Neutrophil (primary cell): ENCODE measurements around the gene METTL23.
"Not testable (repeated sequence)": the region's sequence is repeated elsewhere in the genome, so short reads cannot be mapped to it uniquely, and the experiment has no call there.

Experiments
- H3K27ac ChIP-seq: fragments of 200-600 bp; sonication (generic); 2 replicates; pipeline ENCODE4 v1.5.1; 2016; ENCODE audit warnings: mild to moderate bottlenecking, moderate library complexity
- H3K27me3 ChIP-seq: fragments of 200-600 bp; sonication (generic); 2 replicates; pipeline ENCODE4 v1.6.0; 2016; ENCODE audit warnings: mild to moderate bottlenecking
- H3K36me3 ChIP-seq: fragments of 200-600 bp; sonication (generic); 2 replicates; pipeline ENCODE4 v1.5.1; 2017
- H3K4me1 ChIP-seq, 2 experiments: fragments of 200-600 bp in 1 of 2; sonication (generic) in 1 of 2; 1 replicate in 1 of 2; 2 replicates in 1 of 2; pipeline versions ENCODE4 v1.5.1 to v1.6.1; 2013 to 2016; ENCODE audit warnings: low read depth in 1 of 2, low read length in 1 of 2, mild to moderate bottlenecking in 1 of 2, moderate library complexity in 1 of 2; ENCODE audit not compliant: control insufficient read depth in 1 of 2, insufficient read depth in 1 of 2
- H3K4me3 ChIP-seq, 2 experiments: fragments of 200-600 bp in 1 of 2; sonication (generic) in 1 of 2; 1 replicate in 1 of 2; 2 replicates in 1 of 2; pipeline ENCODE4 v1.5.1; 2013 to 2016; ENCODE audit warnings: low read depth in 1 of 2, low read length in 1 of 2, mild to moderate bottlenecking in 1 of 2, moderate library complexity in 1 of 2
- H3K9me3 ChIP-seq: fragments of 200-600 bp; sonication (generic); 2 replicates; pipeline ENCODE4 v1.5.1; 2016
- CTCF ChIP-seq: fragments of 200-600 bp; sonication (generic); IDR thresholded peaks from 2 replicates; pipeline ENCODE4 v1.5.1; 2016; ENCODE audit warnings: antibody characterized with exemption

METTL23 gene

DNA sequence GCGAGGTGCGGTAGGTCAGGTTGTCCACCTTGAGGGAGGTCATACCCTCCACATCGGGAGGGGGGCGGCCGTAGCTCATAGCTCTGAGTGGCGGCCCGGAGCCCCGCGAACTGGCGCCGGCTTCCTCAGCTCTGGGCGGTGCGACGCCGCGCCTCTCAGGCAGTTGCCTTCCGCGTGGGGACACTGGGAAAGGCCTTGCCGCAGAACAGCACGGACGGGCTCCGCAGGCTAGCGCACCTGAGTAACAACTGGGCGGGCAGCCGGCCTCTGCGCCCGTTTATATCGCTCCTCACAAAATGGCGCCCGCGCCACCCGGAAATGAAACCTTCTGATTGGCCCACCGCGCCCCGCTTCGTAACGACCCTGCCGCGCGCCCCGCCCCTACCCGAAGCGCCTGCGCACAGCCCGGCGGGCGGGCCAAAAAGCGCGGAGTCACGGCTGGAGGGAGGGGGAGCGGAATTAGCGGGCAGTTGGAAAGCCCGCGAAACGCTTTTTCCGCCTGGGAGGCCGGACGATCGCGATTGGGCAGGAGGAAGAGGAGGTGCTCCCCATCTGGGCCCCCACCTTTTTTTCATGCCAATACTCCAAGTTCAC lies 10.5 kb downstream of the METTL23 start, which contains the start of gene SRSF2:
SRSF2 (minus strand) TSS at position 250 of the 594 bp plus-strand sequence; CDS start at position 79, 171 bp downstream.
- Histone ChIP-seq H3K27ac (peak within 1 kb of the TSS; percentile 96), H3K4me3 (peak within 1 kb of the TSS; percentile 92), H3K27me3 (no peaks in the 10 kb centered on the region), H3K9me3 (no peaks in the 10 kb centered on the region), H3K36me3 (peaks cover 40% of the 10 kb centered on the region), H3K4me1 (peaks cover 46 to 52% of the 10 kb centered on the region in 2 experiments)
- no peak for TF ChIP-seq CTCF

DNA sequence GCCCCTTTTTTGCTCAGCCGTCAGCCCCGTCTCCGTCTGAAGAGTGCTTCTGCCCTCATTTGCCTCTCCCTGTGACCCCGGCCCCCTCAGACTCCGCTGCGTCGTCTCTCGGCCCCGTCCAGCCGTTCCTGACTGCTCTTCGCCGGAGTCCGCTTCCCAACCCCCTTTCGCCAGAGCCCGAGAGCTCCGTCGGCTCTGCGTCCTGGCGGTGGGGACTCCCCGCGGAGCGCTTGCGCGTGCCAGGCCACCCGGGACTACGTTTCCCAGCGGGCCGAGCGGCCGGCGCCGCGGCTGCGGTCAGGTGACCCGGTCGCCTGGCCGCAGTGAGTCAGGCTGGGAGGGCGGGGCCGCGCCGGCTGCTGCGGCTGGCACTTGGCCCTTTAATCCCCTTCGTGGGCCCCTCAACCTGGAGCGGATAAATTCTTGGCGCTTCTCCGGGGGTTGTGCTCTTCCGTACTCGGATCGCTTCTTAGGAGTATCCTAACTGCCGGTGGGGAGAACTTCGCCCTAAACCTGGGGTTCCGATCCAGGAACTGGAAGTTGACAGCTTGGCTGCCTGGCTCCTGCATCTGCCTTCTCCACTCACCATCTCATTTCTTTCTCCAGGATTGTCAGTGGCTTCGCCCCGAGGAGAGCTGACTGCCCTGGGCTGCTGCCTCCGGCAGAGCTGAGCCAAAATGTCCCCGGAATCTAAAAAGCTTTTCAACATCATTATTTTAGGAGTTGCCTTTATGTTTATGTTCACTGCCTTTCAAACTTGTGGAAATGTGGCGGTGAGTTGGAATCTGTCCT lies 11.2 kb downstream of the METTL23 start, which contains the start of gene MFSD11:
MFSD11 (plus strand) TSS at position 444 of the 792 bp plus-strand sequence; CDS start at position 678, 234 bp downstream.
- Histone ChIP-seq H3K27ac (peak within 1 kb of the TSS; percentile 96), H3K4me1 (peaks cover 45 to 47% of the 10 kb centered on the region in 2 experiments), H3K4me3 (peak within 1 kb of the TSS; percentile 92), H3K36me3 (peaks cover 36% of the 10 kb centered on the region), H3K27me3 (no peaks in the 10 kb centered on the region), H3K9me3 (no peaks in the 10 kb centered on the region)
- TF ChIP-seq CTCF: peak; percentile 36

GRCh38 chr17:76738468-76738850 lies 11.8 kb downstream of the METTL23 start:
- peak overlapping the region; percentile 96 for H3K27ac ChIP-seq
- TF ChIP-seq CTCF: no peak
- no peaks in the 10 kb centered on the region for H3K27me3 ChIP-seq
- H3K4me3 ChIP-seq: peak overlapping the region; percentile 92
- peaks cover 39 to 41% of the 10 kb centered on the region in 2 experiments for H3K4me1 ChIP-seq
- no peaks in the 10 kb centered on the region for H3K9me3 ChIP-seq
- H3K36me3 ChIP-seq: peaks cover 36% of the 10 kb centered on the region

DNA sequence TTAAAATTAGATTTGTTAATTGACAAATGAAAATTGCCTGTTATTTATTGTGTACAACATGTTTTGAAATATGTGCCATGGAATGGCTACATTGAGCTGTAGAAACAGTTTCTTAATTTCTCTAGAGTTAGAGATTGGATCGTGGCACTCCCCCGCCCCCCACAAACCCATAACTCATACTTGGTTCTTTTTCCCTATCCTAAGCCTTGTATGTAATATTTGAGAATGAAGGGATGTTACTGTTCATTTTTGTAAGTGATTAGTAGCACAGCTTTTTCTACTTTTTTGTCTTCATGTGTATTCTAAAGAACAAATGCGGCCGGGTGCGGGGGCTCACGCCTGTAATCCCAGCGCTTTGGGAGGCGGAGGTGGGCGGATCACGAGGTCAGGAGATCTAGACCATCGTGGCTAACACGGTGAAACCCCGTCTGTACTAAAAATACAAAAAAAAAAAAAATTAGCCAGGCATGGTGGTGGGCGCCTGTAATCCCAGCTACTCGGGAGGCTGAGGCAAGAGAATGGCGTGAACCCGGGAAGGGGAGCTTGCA lies 13.0 kb downstream of the METTL23 start:
- not testable (repeated sequence) for H3K4me3 ChIP-seq, H3K9me3 ChIP-seq, H3K27me3 ChIP-seq, H3K27ac ChIP-seq
- peaks cover 27 to 30% of the 10 kb centered on the region in 2 experiments for H3K4me1 ChIP-seq
- peaks cover 36% of the 10 kb centered on the region for H3K36me3 ChIP-seq

DNA sequence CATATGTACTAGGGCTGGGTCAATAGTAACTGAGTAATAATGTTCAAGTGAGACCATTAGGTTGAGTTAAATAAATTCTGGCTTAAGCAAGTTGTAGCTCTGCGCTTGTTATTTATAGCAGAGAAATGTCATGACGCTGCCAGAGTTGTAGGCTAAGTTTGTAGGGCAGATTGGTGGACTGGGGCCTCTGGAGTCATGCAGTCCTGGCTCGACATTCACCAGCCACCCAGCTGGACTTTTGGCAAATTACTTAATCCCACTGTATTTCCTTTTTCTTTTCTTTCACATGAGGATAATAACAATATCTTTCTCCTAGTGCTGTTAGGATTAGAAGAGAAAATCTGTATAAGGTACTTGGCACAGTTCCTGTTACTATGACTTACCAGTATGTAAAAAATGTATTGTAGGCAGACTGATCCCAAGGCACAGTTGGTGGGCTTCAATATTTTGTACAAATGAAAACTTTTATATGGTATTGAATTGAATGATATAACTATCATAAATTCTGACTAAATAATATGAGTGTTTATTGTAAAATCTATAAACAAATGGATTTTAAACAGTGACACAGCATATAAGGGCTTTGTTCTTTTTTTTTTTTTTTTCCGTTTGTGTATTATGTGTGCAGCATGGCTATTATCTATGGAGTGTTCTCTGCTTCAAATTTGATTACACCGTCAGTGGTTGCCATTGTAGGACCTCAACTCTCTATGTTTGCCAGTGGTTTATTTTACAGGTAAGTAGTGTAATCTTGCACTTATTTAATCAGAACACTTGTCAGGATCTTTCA lies 13.9 kb downstream of the METTL23 start:
- H3K36me3 ChIP-seq: peaks cover 39% of the 10 kb centered on the region
- no peaks in the 10 kb centered on the region for H3K27me3 ChIP-seq
- H3K4me3 ChIP-seq: no peak overlapping the region
- no peaks in the 10 kb centered on the region for H3K9me3 ChIP-seq
- H3K27ac ChIP-seq: no peak overlapping the region
- no peak for TF ChIP-seq CTCF
- H3K4me1 ChIP-seq: peaks cover 18 to 21% of the 10 kb centered on the region in 2 experiments
